GM21447 (cell line): ENCODE measurements around the gene BPTF.
"Not testable (repeated sequence)": the region's sequence is repeated elsewhere in the genome, so short reads cannot be mapped to it uniquely, and the experiment has no call there.

Experiments used
- ATAC-seq: cut with Tn5 transposase; IDR thresholded peaks from one replicate; pipeline ENCODE4 v1.9.1; 2021; ENCODE audit not compliant: unreplicated experiment

The BPTF gene

DNA sequence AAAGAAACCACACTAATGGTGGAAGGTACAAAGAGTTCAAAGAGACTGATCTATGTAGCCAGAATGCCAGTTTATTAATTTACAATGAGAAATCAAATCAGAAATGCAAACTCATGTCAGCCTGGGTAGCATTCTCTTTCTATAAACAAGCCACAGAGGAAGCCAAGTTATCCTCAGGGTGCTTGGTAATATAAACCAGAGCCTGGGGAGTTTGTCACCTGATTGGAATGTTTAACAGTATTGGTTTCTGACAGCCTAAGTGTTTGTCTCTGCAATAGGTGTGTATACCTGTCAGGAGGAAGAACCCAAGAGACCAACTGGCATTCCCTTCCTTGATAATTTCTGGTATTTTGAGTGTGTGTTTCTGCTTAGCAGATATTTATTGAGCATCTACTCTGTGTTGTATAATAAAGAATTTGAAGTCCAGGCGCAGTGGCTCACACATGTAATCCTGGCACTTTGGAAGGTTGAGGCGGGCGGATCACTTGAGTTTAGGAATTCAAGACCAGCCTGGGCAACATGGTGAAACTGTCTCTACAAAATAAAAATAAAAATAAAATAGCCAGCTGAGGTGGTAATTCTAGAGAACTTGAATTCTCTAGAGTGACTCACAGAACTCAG is 174.1 kb downstream of the BPTF start:
- no peak for ATAC-seq

DNA sequence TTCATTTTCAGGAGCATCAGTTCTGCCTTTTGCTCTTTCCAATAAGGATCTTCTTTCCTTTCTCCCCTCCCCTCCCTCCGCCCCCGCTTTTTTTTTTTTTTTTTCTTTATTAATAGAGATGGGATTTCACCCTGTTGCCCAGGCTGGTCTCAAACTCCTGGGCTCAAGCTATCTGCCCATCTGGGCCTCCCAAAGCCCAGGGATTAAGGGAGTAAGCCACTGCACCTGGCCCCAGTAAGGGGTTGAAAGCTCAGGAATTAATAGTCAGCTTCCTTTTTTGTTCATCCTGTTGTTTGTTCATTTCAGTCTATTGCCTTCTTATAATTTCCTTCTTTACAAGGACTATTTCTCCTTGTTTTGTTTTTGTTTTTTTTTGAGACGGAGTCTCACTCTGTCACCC is 178.9 kb downstream of the BPTF start:
- no peak for ATAC-seq

DNA sequence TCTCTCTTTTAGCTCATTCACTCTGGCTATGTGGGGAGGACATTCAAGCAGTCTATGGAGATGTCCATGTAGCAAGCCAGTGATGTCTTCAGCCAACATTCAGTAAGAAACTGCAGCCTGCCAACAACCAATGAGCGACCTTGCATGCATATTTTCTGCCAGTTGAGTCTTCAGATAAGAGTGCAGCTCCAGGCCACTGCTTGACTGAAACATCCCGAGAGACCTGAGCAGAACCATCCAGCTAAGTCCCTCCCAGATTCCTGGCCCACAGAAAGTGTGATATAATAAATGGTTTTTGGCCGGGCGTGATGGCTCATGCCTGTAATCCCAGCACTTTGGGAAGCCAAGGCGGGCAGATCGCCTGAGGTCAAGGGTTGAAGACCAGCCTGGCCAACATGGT is 181.5 kb downstream of the BPTF start:
- ATAC-seq: no peak

DNA sequence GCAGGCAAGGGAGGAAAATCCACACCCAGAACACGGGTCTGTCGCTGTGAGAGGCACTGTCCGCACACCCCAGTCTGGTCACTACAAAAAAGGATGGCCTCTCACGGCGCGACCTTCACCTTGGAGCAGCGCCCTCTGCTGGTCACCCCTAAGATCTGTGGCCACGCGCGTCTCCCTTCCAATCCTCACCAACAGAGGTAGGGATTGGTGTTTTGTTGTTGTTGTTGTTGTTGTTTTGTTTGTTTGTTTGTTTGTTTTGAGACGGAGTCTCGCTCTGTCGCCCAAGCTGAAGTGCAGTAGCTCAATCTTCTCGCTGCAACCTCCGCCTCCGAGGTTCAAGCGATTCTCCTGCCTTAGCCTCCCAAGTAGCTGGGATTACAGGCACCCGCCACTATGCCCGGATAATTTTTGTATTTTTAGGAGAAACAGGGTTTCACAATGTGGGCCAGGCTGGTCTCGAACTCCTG is 185.9 kb downstream of the BPTF start:
- peak; percentile 69 for ATAC-seq

DNA sequence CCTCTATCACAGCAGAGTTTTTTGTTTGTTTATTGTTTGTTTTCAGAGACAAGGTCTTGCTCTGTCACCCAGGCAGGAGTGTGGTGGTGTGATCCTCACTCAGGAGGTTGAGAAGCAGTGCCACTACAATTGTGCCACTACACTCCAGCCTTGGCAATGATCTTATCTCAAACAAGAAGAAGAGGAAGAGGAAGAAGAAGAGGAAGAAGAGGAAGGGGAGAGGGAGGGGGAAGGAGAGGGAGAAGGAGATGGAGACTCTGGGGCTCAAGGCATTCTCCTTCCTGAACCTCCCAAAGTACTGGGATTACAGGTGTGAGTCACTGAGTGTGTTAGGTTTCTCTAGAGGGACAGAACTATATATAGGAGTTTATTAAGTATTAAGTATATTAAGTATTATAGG is 188.1 kb downstream of the BPTF start:
- ATAC-seq: no peak

DNA sequence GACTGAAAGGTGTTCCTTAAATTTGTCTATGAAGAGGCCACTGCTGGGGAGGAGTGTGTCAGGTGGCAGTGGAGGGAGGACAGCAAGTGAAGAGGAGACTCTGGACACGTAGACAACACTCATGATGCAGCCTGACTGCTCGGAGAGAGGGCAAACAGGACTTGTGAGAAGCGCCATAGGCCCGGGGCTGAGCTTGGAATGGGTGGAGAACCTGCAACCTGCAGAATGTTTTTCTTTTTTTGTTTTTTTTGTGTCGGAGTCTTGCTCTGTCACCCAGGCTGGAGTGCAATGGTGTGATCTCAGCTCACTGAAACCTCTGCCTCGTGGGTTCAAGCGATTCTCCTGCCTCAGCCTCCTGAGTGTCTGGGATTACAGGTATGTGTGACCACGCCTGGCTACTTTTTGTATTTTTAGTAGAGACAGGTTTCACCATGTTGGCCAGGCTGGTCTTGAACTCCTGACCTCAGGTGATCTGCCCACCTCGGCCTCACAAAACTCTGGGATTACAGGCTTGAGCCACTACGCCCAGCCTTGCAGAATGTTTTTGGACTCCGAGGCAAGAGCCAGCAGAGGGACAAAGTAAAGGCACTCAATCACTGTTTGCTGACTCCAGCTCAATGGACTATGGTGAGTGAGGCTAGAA is 189.9 kb downstream of the BPTF start:
- no peak for ATAC-seq

DNA sequence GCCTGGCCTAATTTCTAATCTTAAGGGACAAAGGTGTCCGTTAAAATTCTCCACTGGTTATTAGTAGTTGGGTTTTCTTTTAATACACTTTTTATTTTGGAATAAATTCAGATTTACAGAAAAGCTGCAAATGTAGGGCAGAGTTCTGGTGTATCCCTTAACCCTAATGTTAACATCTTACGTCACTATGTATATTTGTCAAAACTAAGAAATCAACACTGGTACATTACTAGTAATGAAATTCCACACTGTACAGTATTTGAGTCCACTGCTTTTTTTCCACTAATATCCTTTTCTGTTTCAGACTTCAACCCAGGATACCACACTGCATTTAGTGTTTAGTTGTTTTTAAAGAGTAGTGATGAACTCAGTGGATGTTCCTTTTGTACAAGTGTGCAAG is 191.5 kb downstream of the BPTF start:
- ATAC-seq: no peak

DNA sequence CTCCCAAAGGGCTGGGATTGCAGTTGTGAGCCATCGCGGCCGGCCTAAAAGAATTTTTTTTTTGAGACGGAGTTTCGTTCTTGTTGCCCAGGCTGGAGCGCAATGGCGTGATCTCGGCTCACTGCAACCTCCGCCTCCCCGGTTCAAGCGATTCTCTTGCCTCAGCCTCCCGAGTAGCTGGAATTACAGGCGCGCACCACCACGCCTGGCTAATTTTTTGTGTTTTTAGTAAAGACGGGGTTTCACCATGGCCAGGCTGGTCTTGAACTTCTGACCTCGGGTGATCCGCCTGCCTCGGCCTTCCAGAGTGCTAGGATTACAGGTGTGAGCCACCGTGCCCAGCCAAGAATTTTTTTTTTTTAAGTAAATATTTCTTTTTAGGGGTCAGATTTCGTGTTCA is 193.2 kb downstream of the BPTF start:
- not testable (repeated sequence) for ATAC-seq

DNA sequence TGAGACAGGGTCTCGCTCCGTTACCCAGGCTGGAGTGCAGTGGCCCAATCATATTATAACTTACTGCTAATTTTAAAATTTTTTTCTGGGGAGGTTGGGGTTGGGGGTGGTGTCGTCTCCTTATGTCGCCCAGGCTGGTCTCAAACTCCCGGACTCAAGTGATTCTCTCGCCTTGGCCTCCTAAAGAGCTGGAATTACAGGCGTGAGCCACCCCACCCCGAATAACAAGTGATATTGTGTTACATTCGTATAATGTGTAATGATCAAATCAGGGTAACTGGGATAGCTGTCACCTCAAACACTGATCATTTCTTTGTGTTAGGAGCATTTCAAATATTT is 194.0 kb downstream of the BPTF start:
- no peak for ATAC-seq

DNA sequence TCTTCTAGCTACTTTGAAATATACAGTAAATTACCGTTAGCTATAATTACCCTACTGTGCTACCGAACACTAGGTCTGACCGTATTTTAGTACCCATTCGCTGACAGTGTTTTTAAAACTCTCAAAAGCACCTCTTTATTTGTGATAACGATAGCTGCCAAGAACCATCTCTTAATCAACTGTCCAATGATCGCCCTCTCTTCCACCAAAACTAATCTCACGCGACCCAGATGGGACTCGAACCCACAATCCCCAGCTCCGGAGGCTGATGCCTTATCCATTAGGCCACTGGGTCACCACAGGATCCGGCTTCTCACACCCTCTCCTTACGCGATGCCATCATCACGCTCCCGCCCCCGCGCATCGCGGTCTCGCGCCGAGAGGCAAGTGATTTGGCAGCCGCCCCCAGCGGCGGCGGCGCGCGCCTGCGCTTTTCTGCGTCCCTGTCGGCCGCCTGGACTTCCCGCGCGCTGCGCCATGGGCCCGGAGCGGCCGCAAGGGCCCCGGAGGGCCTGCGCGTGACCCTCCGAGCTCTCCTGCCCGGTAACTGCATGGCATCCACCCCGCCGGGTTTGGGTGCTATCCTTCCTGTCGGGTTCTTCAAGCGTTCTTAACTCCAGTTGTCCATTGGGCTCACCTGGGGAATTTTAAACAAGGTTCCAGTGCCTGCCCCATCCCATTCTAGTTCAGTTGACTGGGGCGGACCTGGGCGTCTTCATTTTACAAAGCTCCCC is 194.5 kb downstream of the BPTF start:
- peak; percentile 92 for ATAC-seq

DNA sequence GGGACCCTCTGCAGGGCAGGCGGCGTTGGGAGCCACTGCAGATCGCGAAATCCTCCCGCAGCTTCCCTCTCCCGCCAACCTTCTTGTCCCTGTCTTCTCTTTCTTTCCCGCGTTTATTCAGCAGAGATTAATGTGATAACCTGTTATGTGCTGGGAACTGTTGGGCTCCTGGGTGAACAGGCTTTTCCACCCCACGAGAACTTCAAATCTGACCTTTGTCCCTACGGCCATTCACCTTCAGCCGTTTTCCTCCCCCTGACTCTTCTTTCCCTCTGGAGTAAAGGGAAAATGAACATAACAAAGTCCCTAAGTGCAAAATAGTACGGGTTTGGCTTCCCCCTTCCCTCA is 195.1 kb downstream of the BPTF start:
- ATAC-seq: peak; percentile 17

DNA sequence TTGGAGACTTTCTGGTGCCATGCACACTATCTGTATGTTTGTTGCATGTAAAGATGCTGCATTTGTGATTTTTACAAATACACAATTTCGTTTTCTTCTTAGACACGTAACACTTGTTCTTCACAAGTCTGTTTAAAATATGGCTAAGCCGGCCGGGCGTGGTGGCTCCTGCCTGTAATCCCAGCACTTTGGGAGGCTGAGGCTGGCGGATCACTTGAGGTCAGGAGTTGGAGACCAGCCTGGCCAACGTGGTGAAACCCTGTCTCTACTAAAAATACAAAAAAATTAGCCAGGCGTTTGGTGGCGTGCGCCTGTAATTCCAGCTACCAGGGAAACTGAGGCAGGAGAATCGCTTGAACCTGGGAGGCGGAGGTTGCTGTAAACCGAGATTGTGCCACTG is 195.5 kb downstream of the BPTF start:
- not testable (repeated sequence) for ATAC-seq

DNA sequence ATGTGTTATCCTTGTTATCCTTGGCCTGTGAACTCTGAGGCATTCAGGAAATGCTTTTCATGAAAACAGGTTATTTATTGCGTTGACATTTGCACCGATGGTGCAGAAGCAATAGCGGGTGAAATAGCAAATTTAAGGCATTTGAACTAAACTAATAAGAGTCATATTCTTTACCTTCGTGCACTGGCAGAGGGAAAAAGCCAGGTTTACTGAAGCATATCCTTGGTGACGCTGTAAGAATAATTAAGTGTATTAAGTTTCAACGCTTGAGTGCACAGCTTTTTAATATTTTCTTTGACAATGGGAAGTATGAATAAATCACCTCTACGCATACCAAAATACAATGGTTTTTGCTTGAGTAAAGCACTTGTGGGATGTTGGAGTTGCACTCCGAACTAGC is 196.7 kb downstream of the BPTF start:
- ATAC-seq: no peak

DNA sequence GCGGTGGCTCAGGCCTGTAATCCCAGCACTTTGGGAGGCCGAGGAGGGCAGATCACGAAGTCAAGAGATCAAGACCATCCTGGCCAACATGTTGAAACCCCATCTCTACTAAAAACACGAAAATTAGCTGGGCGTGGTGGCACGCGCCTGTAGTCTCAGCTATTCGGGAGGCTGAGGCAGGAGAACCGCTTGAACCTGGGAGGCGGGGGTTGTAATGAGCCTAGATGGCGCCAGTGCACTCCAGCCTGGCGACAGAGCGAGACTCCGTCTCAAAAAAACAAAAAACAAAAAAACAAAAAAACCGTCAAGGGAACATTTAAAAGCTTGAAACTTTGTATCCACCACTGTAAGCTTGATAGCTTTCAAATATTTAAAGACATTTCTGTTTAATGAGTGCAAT is 197.2 kb downstream of the BPTF start:
- ATAC-seq: not testable (repeated sequence)

DNA sequence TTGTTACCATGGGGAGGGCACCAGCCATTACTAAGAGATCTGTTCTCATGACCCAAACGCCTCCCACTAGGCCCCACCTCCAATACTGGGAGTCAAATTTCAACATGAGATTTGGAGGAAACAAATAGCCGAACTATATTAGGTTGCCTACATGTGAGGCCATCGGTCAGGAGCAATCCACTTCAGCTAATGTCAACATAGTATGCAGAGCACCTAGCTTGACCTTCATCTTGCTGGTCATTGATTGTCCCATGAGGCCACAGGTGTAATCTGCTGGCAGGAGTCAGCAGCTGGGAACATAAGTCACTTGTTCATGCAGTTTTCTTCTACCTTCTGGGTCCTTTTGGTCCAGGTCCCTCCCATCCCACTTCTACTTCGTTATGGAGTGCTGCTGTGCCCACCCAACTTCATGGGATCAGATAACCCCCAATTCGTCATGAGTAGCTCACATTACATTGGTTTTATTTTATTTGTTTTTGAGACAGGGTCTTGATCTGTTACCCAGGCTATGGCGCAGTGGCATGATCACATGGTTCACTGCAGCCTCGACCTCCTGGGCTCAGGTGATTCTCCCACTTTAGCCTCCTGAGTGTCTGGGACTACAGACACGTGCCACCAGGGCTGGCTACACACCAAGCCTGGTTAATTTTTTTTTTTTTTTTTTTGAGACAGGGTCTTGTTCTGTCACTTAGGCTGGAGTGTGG is 204.4 kb downstream of the BPTF start:
- ATAC-seq: no peak
